MM.1S (cell line): ENCODE measurements around the gene ABCC6.

Experiments used
- DNase-seq: peaks from one replicate; pipeline ENCODE4 v3.0.0-alpha.2; 2015
- H2AFZ ChIP-seq: fragments of 300-600 bp; sonication (generic); 2 replicates; pipeline ENCODE4 v1.6.0; 2016; ENCODE audit warnings: antibody characterized with exemption, low read length
- H3F3A ChIP-seq: fragments of 300-600 bp; sonication (generic); 2 replicates; pipeline ENCODE4 v1.6.1; 2016; ENCODE audit warnings: mild to moderate bottlenecking, antibody characterized with exemption, low read length, moderate library complexity, mixed read lengths; ENCODE audit not compliant: insufficient read depth
- H3K27ac ChIP-seq: fragments of 300-600 bp; sonication (generic); 2 replicates; pipeline ENCODE4 v1.5.1; 2016; ENCODE audit warnings: mild to moderate bottlenecking, low read length
- H3K27me3 ChIP-seq: fragments of 300-600 bp; sonication (generic); replicated peaks from 2 replicates; pipeline ENCODE4 v1.6.0; 2016; ENCODE audit warnings: low read length; ENCODE audit not compliant: insufficient read depth
- H3K36me3 ChIP-seq: fragments of 300-600 bp; sonication (generic); replicated peaks from 2 replicates; pipeline ENCODE4 v1.6.1; 2016; ENCODE audit warnings: mild to moderate bottlenecking, low read length, mixed read lengths; ENCODE audit not compliant: insufficient read depth
- H3K4me1 ChIP-seq: fragments of 300-600 bp; sonication (generic); 2 replicates; pipeline ENCODE4 v1.6.1; 2016; ENCODE audit warnings: low read length, mixed read lengths
- H3K4me2 ChIP-seq: fragments of 300-600 bp; sonication (generic); 2 replicates; pipeline ENCODE4 v1.6.0; 2016; ENCODE audit warnings: low read depth, low read length
- H3K4me3 ChIP-seq: fragments of 300-600 bp; sonication (generic); 2 replicates; pipeline ENCODE4 v1.5.1; 2016; ENCODE audit warnings: low read length, mixed read lengths
- H3K79me2 ChIP-seq: fragments of 300-600 bp; sonication (generic); 2 replicates; pipeline ENCODE4 v1.6.1; 2016; ENCODE audit warnings: mixed run types, low read length, mixed read lengths
- H3K9ac ChIP-seq: fragments of 300-600 bp; sonication (generic); 2 replicates; pipeline ENCODE4 v1.6.1; 2016; ENCODE audit warnings: low read length, mixed read lengths
- H3K9me2 ChIP-seq: fragments of 300-600 bp; sonication (generic); replicated peaks from 2 replicates; pipeline ENCODE4 v1.6.1; 2016; ENCODE audit warnings: mild to moderate bottlenecking, low read length, mixed read lengths; ENCODE audit not compliant: insufficient read depth
- H3K9me3 ChIP-seq: fragments of 300-600 bp; sonication (generic); replicated peaks from 2 replicates; pipeline ENCODE4 v1.6.1; 2016; ENCODE audit warnings: mild to moderate bottlenecking, low read length, mixed read lengths; ENCODE audit not compliant: insufficient read depth
- H4K20me1 ChIP-seq: fragments of 300-600 bp; sonication (generic); 2 replicates; pipeline ENCODE4 v1.6.1; 2016; ENCODE audit warnings: mild to moderate bottlenecking, low read length, moderate library complexity, mixed read lengths; ENCODE audit not compliant: insufficient read depth
- CTCF ChIP-seq: fragments of 300-600 bp; sonication (generic); IDR thresholded peaks from 2 replicates; pipeline ENCODE4 v1.5.1; 2016; ENCODE audit warnings: antibody characterized with exemption, low read length, mixed read lengths
- EZH2 ChIP-seq: fragments of 300-600 bp; sonication (generic); optimal IDR thresholded peaks from 2 replicates; pipeline ENCODE3; 2017; ENCODE audit warnings: low read depth, mild to moderate bottlenecking, antibody characterized with exemption, low read length, mixed read lengths
- EZH2phosphoT487 ChIP-seq: fragments of 300-600 bp; sonication (generic); IDR thresholded peaks from 2 replicates; pipeline ENCODE4 v1.6.1; 2018; ENCODE audit warnings: antibody characterized with exemption, low read length

The ABCC6 gene

GRCh38 chr16:16124438-16124837 lies 98.9 kb downstream of the ABCC6 start:
- Histone ChIP-seq H3K4me2 (no peak overlapping the region), H3K27ac (no peak overlapping the region), H3F3A (no peaks in the 10 kb centered on the region), H3K36me3 (no peaks in the 10 kb centered on the region), H3K4me1 (no peaks in the 10 kb centered on the region), H4K20me1 (no peaks in the 10 kb centered on the region), H3K9me2 (no peaks in the 10 kb centered on the region), H3K4me3 (no peak overlapping the region), H3K27me3 (no peaks in the 10 kb centered on the region), H3K9me3 (no peaks in the 10 kb centered on the region), H2AFZ (no peak overlapping the region), H3K9ac (no peak overlapping the region), H3K79me2 (no peaks in the 10 kb centered on the region)
- DNase-seq, result no peak
- TF ChIP-seq CTCF, result no peak
- TF ChIP-seq EZH2, result no peak
- TF ChIP-seq EZH2phosphoT487, result no peak

- TF ChIP-seq EZH2, result no peak
- Histone ChIP-seq H3K79me2 (no peaks in the 10 kb centered on the region), H3K4me2 (no peak overlapping the region), H3K4me3 (no peak overlapping the region), H3F3A (no peaks in the 10 kb centered on the region), H4K20me1 (no peaks in the 10 kb centered on the region), H3K9me2 (no peaks in the 10 kb centered on the region), H3K4me1 (no peaks in the 10 kb centered on the region), H3K9ac (no peak overlapping the region), H3K36me3 (no peaks in the 10 kb centered on the region), H3K27ac (no peak overlapping the region), H2AFZ (no peak overlapping the region), H3K9me3 (no peaks in the 10 kb centered on the region), H3K27me3 (no peaks in the 10 kb centered on the region)
- no peak for DNase-seq
Measured at GRCh38 chr16:16122264-16122663, 101.0 kb downstream of the ABCC6 start.

- H4K20me1 ChIP-seq, result no peaks in the 10 kb centered on the region
- H3K27ac ChIP-seq, result no peak overlapping the region
- H3F3A ChIP-seq, result no peaks in the 10 kb centered on the region
- H3K9me2 ChIP-seq, result no peaks in the 10 kb centered on the region
- H3K4me3 ChIP-seq, result no peak overlapping the region
- H3K27me3 ChIP-seq, result no peaks in the 10 kb centered on the region
- no peak for TF ChIP-seq EZH2phosphoT487
- TF ChIP-seq EZH2, result no peak
- no peak for TF ChIP-seq CTCF
- H3K4me1 ChIP-seq, result no peaks in the 10 kb centered on the region
- no peak overlapping the region for H2AFZ ChIP-seq
- no peak overlapping the region for H3K4me2 ChIP-seq
- no peaks in the 10 kb centered on the region for H3K79me2 ChIP-seq
- no peak for DNase-seq
- H3K9me3 ChIP-seq, result no peaks in the 10 kb centered on the region
- no peaks in the 10 kb centered on the region for H3K36me3 ChIP-seq
- H3K9ac ChIP-seq, result no peak overlapping the region
Measured at GRCh38 chr16:16121185-16121727, 102.0 kb downstream of the ABCC6 start.

GRCh38 chr16:16120382-16121184 lies 102.7 kb downstream of the ABCC6 start:
- Histone ChIP-seq H4K20me1 (no peaks in the 10 kb centered on the region), H3K9me2 (no peaks in the 10 kb centered on the region), H3K9ac (no peak overlapping the region), H3K4me1 (no peaks in the 10 kb centered on the region), H3K36me3 (no peaks in the 10 kb centered on the region), H2AFZ (no peak overlapping the region), H3K27ac (no peak overlapping the region), H3K79me2 (no peaks in the 10 kb centered on the region), H3K9me3 (no peaks in the 10 kb centered on the region), H3K4me2 (no peak overlapping the region), H3K4me3 (no peak overlapping the region), H3F3A (no peaks in the 10 kb centered on the region), H3K27me3 (no peaks in the 10 kb centered on the region)
- no peak for DNase-seq
- TF ChIP-seq CTCF, result no peak
- TF ChIP-seq EZH2phosphoT487, result no peak
- TF ChIP-seq EZH2, result no peak
